ELF-1 (cell line): Measurements from ENCODE around the gene PTPN7.
"Not testable (repeated sequence)": the region's sequence is repeated elsewhere in the genome, so short reads cannot be mapped to it uniquely, and the experiment has no call there.

ENCODE experiments used
- DNase-seq: peaks from one replicate; pipeline ENCODE4 v3.0.0-alpha.2; 2016; ENCODE audit warnings: low read depth, low spot score

PTPN7 gene

GRCh38 chr1:202167054-202167453 lies 6.7 kb upstream of the PTPN7 start:
- not testable (repeated sequence) for DNase-seq

GRCh38 chr1:202165942-202166843 lies 5.8 kb upstream of the PTPN7 start:
- DNase-seq: no peak

GRCh38 chr1:202165267-202165941 lies 5.0 kb upstream of the PTPN7 start:
- DNase-seq: peak; percentile 84

- DNase-seq: no peak
Observed at GRCh38 chr1:202164271-202165037, 4.1 kb upstream of the PTPN7 start.

- no peak for DNase-seq
Observed at GRCh38 chr1:202163281-202164270, 3.2 kb upstream of the PTPN7 start.

- DNase-seq: no peak
Observed at GRCh38 chr1:202162418-202163280, 2.2 kb upstream of the PTPN7 start.

- no peak for DNase-seq
Observed at GRCh38 chr1:202162047-202162417, 1.6 kb upstream of the PTPN7 start.

GRCh38 chr1:202161151-202162046 lies 997 bp upstream of the PTPN7 start:
- no peak for DNase-seq

GRCh38 chr1:202159534-202160371 lies 649 bp downstream of the PTPN7 start:
- DNase-seq: no peak

- DNase-seq: no peak
Observed at GRCh38 chr1:202158810-202159533, 1.4 kb downstream of the PTPN7 start.

- no peak for DNase-seq
Observed at GRCh38 chr1:202157945-202158344, 2.5 kb downstream of the PTPN7 start.

GRCh38 chr1:202156590-202156989 lies 3.8 kb downstream of the PTPN7 start:
- no peak for DNase-seq

GRCh38 chr1:202155478-202156021 lies 4.9 kb downstream of the PTPN7 start:
- no peak for DNase-seq

GRCh38 chr1:202154766-202155477 lies 5.5 kb downstream of the PTPN7 start:
- DNase-seq: peak; percentile 90

- no peak for DNase-seq
Observed at GRCh38 chr1:202154148-202154765, 6.1 kb downstream of the PTPN7 start.

GRCh38 chr1:202153284-202153683 lies 7.1 kb downstream of the PTPN7 start:
- no peak for DNase-seq
